ENCODE data around the gene DLGAP1. TPM values are rescaled to one million over a fixed set of nuclear protein-coding genes. Genes with fewer than 3 reads are reported as not detected.

The DLGAP1 gene
- polyA plus RNA-seq, 6 donors from 2014 or later, result 0.32 TPM; not detected in 5

DNA sequence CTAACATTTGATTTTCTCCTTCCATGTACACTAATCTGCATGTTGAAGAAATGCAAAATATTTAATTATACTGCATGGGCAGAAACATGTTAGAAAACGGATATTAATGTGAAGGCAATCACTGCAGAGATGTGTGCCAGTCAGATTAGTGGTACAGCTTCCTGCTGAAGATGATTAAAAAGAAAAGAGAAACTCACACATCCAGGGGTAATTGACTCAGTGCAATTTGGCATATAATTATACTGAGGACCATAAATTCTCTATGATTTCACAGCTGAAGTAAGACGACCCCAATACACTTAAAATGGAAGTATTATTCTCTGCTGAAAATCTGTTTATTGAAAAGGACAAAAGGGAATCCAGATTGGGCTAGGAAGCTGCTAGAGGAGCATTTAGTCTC lies 761.7 kb downstream of the DLGAP1 start:
- DNase-seq (no peak), ATAC-seq (ENCODE audit: low read depth in 2 of 2) (no peak)
- Mint-ChIP-seq H3K27ac (no peak overlapping the region), H3K4me3 (no peak overlapping the region), H3K27me3 (peaks cover 9 to 14% (median 11%) of the 10 kb centered on the region in 3 donors), H3K4me1 (no peaks in the 10 kb centered on the region), H3K9me3 (peaks cover 0 to 17% (median 3%) of the 10 kb centered on the region in 7 donors), H3K36me3 (no peaks in the 10 kb centered on the region)

DNA sequence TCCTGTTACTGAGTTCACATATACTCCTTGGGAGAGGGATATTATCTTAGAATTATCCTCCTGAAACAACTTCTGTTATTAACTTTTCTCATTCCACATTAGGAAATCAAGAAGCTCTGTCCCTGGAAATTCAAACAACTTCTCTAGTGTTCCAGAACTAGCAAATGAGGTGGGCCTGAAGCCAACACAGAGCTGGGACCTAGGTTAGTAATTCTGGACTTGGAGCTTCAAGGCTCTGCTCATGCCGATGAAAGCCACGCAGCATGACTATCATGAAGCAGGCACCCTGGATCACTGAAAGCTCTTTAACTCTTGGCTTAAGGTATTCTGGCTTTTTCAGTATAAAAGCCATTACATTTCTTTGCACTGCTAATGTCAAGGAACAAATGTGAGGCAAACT lies 762.4 kb downstream of the DLGAP1 start:
- Mint-ChIP-seq H3K27me3 (peaks cover 5 to 13% (median 10%) of the 10 kb centered on the region in 3 donors), H3K4me1 (no peaks in the 10 kb centered on the region), H3K27ac (no peak overlapping the region), H3K9me3 (peaks cover 0 to 12% (median 3%) of the 10 kb centered on the region in 7 donors), H3K36me3 (no peaks in the 10 kb centered on the region), H3K4me3 (no peak overlapping the region)
- DNase-seq (no peak), ATAC-seq (ENCODE audit: low read depth in 2 of 2) (no peak)

DNA sequence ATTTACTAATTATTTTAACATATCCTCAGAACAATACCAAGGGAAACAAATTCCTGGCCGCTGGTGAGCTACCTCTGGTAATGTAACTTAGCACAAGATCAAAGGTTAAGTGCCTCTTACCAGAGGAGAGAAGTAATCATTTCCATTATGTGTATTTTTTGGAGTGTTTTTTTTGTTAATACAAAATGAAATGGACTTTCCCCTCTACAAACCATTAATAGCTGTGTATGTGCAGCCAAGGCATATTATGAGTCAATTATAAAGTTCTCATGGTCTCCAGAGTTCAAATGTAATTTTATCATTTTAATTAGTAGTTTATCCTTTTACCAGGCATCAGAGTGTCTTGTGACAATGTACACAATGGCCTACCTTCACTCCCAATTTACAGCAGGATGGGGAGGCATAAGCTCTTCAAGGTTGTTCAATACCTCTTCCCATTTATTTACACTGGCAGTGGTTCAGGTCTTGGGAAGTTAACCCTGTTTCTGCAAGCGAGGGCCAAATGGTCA lies 762.9 kb downstream of the DLGAP1 start:
- Mint-ChIP-seq H3K36me3 (no peaks in the 10 kb centered on the region), H3K27me3 (peaks cover 0 to 8% (median 5%) of the 10 kb centered on the region in 3 donors), H3K27ac (no peak overlapping the region), H3K9me3 (peaks cover 0 to 10% (median 3%) of the 10 kb centered on the region in 7 donors), H3K4me1 (no peaks in the 10 kb centered on the region), H3K4me3 (no peak overlapping the region)
- ATAC-seq (ENCODE audit: low read depth in 2 of 2), result no peak
- DNase-seq, result no peak

DNA sequence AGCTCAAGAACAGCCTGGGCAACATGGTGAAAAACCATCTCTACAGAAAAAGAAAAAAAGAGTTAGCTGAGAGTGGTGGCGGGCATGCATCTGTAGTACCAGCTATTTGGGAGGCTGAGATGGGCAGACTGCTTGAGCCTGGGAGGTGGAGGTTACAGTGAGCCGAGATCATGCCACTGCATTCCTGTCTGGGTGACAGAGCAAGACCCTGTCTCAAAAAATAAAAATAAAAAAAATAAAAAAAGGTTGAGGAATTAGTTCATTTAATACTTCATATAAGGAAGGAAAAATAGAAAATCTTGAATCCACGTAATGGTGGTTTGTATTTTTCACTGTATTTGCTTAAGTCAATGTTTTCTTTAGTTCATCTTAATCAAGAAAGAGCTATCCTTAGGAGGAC lies 763.4 kb downstream of the DLGAP1 start:
- DNase-seq (no peak), ATAC-seq (ENCODE audit: low read depth in 2 of 2) (no peak)
- Mint-ChIP-seq H3K27me3 (peaks cover 0 to 3% (median under 1%) of the 10 kb centered on the region in 3 donors), H3K27ac (no peak overlapping the region), H3K4me1 (no peaks in the 10 kb centered on the region), H3K9me3 (peaks cover 0 to 13% (median 4%) of the 10 kb centered on the region in 7 donors), H3K36me3 (peaks cover 0 to under 1% of the 10 kb centered on the region in 2 donors), H3K4me3 (no peak overlapping the region)

DNA sequence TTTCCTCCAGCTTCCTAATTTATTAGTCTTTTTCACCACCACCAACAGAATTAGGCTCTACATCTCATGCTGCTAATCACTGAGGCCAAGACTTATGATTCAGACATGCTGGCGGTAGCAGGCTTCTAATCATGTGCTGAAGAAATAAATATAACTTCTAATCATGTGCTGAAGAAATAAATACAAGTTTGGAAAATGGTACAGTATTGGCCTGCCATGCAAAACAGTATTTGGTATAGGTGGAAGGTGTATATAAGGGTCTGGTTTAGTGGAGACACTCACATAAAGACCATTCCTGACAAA lies 764.4 kb downstream of the DLGAP1 start:
- H3K4me3 Mint-ChIP-seq, result no peak overlapping the region
- DNase-seq (no peak), ATAC-seq (ENCODE audit: low read depth in 2 of 2) (no peak)
- no peaks in the 10 kb centered on the region for H3K4me1 Mint-ChIP-seq
- peaks cover 0 to 4% of the 10 kb centered on the region in 2 donors for H3K36me3 Mint-ChIP-seq
- no peak overlapping the region for H3K27ac Mint-ChIP-seq
- H3K27me3 Mint-ChIP-seq, result no peaks in the 10 kb centered on the region
- peaks cover 0 to 17% (median 4%) of the 10 kb centered on the region in 7 donors for H3K9me3 Mint-ChIP-seq

DNA sequence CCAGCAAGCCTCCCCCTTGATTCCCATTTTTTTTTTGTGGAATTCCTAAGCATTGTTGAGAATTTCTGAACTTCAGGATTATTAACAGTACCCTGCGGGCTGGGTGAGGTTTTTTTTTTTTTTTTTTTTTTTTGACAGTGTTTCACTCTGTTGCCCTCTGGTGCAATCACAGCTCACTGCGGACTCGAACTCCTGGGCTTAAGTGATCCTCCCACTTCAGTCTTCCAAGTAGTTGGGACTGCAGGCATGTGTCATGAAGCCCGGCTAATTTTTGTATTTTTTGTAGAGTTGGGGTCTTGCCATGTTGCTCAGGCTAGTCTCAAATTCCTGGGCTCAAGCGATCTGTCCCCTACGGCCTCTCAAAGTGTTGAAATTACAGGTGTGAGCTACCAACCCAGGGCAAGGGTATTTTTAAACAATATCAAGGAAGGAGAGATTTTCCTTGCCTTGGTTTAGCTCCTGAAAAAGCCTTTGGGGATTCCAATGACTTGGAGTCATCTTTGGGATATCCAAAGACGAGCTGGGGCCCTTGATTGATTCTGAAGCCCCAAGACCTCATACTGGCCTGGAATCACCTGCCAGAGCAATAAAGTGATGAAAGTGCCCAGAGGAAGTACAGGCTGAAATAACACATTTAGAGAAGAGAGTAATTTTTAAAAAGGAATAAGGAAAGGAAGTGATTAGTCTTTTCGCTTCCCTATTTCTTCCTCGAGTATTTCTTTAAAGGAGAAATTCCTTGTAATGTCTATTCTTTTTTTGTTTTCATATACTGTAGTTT lies 764.9 kb downstream of the DLGAP1 start:
- H3K4me3 Mint-ChIP-seq, result no peak overlapping the region
- peaks cover 0 to 4% of the 10 kb centered on the region in 2 donors for H3K36me3 Mint-ChIP-seq
- no peak for ATAC-seq (ENCODE audit: low read depth in 2 of 2)
- no peak for DNase-seq
- peaks cover 0 to 17% (median 3%) of the 10 kb centered on the region in 7 donors for H3K9me3 Mint-ChIP-seq
- H3K27ac Mint-ChIP-seq, result no peak overlapping the region
- H3K4me1 Mint-ChIP-seq, result no peaks in the 10 kb centered on the region
- no peaks in the 10 kb centered on the region for H3K27me3 Mint-ChIP-seq

DNA sequence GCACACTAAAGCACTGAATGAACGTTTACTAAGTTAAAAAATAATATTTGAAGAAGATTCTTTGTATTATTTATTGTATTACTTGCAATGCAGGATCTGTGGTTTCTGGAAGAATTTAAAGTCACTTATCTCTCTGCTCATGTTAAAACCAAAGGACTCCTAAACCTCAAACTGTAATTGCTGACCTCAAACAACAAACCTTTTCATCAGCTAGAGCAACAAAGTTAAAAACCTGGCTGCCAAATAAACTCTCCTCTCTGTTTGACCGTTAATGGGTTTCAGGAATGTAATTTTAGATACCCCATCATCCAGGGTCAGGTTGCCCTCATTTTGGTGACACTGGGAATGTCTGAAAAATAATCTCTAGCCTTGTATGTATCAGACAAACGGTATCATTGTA lies 766.0 kb downstream of the DLGAP1 start:
- ATAC-seq (ENCODE audit: low read depth in 2 of 2), result no peak
- Mint-ChIP-seq H3K4me1 (no peaks in the 10 kb centered on the region), H3K9me3 (peaks cover 0 to 11% (median 1%) of the 10 kb centered on the region in 7 donors), H3K36me3 (peaks cover 0 to 4% of the 10 kb centered on the region in 2 donors), H3K4me3 (no peak overlapping the region), H3K27ac (no peak overlapping the region), H3K27me3 (no peaks in the 10 kb centered on the region)
- no peak for DNase-seq

DNA sequence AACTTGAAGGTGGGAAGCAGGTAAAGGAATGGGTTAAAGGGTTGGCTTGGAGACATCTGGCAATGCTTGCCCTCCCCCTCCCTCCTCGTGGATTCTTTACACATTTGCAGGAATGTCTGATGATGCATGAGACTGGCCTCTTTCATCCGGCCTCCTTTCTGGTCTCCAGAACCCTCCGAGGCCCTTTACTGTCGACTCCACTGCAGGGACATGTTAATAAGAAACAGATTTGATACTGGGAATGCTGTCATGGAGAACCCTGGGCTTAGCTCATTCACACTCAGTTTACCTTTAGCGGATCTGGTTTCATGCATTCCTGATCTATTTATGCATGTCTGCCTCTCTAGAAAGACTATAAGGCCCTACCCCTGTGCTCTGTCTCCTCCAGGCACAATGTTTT lies 766.4 kb downstream of the DLGAP1 start:
- no peak overlapping the region for H3K27ac Mint-ChIP-seq
- DNase-seq, result no peak
- no peaks in the 10 kb centered on the region for H3K27me3 Mint-ChIP-seq
- no peak for ATAC-seq (ENCODE audit: low read depth in 2 of 2)
- H3K4me1 Mint-ChIP-seq, result no peaks in the 10 kb centered on the region
- H3K4me3 Mint-ChIP-seq, result no peak overlapping the region
- peaks cover 0 to 4% of the 10 kb centered on the region in 2 donors for H3K36me3 Mint-ChIP-seq
- H3K9me3 Mint-ChIP-seq, result peaks cover 0 to 10% (median 0%) of the 10 kb centered on the region in 7 donors

DNA sequence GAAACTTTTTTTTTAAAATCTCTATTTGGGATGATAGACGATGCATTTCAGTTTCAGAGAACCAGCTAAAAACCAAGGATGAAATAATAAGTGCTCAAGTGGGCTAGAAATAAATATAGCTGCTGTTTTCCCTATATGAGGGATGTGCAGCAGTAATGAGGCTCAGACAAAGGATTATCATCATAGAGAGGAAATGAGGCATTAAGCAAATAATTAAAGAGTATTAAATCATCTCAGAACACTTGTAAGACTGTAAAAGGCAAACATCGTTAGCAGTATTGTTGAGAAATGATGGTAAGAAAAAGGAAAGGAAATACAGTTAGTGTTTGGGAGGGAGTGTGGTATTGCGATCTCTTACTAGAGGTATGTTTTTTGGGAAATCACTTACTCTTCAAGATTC lies 771.6 kb downstream of the DLGAP1 start:
- Mint-ChIP-seq H3K27me3 (peaks cover under 1 to 2% (median 2%) of the 10 kb centered on the region in 3 donors), H3K4me1 (no peaks in the 10 kb centered on the region), H3K9me3 (peaks cover 4 to 22% (median 4%) of the 10 kb centered on the region in 7 donors), H3K27ac (no peak overlapping the region), H3K4me3 (no peak overlapping the region), H3K36me3 (peaks cover 8 to 14% of the 10 kb centered on the region in 2 donors)
- DNase-seq (no peak), ATAC-seq (ENCODE audit: low read depth in 2 of 2) (no peak)

DNA sequence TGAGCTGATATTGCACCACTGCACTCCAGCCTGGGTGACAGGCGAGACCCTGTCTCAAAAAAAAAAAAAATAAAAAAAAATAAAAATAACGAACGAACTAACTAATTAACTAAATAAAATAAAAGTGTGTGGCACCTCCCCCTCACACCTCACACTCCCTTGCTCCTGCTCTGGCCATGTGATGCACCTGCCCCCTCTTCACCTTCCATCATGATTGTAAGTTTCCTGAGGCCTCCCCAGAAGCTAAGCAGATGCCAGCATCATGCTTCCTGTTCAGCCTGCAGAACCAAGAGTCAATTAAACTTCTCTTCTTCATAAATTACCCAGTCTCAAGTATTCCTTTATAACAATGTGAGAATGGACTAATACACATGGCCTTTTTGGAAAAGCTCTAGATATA lies 773.0 kb downstream of the DLGAP1 start:
- Mint-ChIP-seq H3K27me3 (peaks cover 9 to 13% (median 11%) of the 10 kb centered on the region in 3 donors), H3K4me3 (no peak overlapping the region), H3K36me3 (peaks cover 13 to 24% of the 10 kb centered on the region in 2 donors), H3K9me3 (peaks cover 4 to 20% (median 6%) of the 10 kb centered on the region in 7 donors), H3K4me1 (no peaks in the 10 kb centered on the region), H3K27ac (peak overlapping the region in 1 of 6 donors; percentile 2)
- no peak for DNase-seq
- no peak for ATAC-seq (ENCODE audit: low read depth in 2 of 2)

DNA sequence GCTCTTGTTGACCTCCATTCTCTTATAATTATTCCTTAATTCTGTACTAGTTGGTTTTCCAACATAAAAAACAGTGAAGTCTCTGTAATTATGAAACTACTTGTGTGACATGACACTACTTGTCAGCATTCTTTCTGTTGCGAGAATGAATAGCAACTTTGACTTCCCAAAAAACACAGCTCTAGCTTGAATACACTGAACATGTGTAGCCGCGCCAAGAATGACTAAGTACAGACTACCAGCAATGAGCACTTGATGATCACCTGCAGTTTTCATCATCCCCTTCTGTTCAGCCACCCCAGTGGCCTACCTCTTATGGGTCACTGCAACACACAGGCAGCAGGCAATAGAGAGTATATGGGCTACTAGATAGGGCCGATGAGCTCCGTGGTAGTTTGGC lies 775.9 kb downstream of the DLGAP1 start:
- peaks cover 13 to 24% (median 14%) of the 10 kb centered on the region in 3 donors for H3K27me3 Mint-ChIP-seq
- H3K36me3 Mint-ChIP-seq, result peaks cover 8 to 35% of the 10 kb centered on the region in 2 donors
- DNase-seq (no peak), ATAC-seq (ENCODE audit: low read depth in 2 of 2) (no peak)
- H3K4me3 Mint-ChIP-seq, result no peak overlapping the region
- H3K27ac Mint-ChIP-seq, result no peak overlapping the region
- peaks cover 4 to 12% (median 4%) of the 10 kb centered on the region in 7 donors for H3K9me3 Mint-ChIP-seq
- H3K4me1 Mint-ChIP-seq, result no peaks in the 10 kb centered on the region

DNA sequence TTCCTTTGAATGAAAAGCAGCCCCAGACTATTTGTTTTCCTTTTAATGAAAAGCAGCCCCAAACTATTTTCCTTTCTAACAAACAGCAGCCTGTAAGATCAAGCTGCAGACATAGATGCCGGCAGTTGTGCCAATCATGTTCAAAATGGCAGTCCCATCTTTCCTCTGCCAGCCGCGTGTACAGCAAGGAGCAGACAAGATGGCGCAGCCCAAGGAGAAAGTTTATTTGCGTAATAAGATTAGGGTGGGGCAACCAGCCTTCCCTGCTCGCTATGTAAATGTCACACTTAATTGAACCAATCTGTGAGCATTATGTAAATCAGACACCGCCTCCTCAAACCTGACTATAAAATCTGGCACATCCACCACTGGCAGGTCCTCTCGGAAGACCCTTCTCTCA lies 779.1 kb downstream of the DLGAP1 start:
- H3K36me3 Mint-ChIP-seq, result peaks cover 4 to 22% of the 10 kb centered on the region in 2 donors
- DNase-seq, result no peak

DNA sequence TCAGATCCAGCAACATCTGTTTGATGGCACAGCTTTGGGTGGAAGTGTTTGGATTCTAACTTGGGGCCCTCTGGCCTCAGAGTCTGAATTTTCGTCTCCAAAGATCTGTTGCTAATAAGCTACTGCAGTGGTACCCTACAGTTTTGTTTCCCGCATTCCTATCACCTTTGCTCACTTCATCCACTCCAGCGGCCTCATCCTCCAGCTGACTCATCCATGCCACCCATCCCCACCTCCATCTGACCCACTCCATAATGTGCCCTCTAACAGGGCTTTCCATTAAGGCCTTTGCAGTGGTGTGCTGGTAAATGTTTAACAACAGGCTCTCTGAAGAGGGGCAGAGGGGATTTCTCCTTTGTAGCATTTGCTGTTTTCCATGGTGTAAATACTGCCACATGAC lies 779.7 kb downstream of the DLGAP1 start:
- DNase-seq (no peak), ATAC-seq (ENCODE audit: low read depth in 2 of 2) (no peak)
- Mint-ChIP-seq H3K27me3 (peaks cover 13 to 24% (median 14%) of the 10 kb centered on the region in 3 donors), H3K4me3 (no peak overlapping the region), H3K4me1 (no peaks in the 10 kb centered on the region), H3K27ac (no peak overlapping the region), H3K36me3 (peaks cover 4 to 22% of the 10 kb centered on the region in 2 donors), H3K9me3 (peaks cover 0 to 2% (median 0%) of the 10 kb centered on the region in 7 donors)

More for the DNA sequence above, 779.1 kb downstream of the DLGAP1 start:
- peaks cover 0 to 2% (median 0%) of the 10 kb centered on the region in 7 donors for H3K9me3 Mint-ChIP-seq
- H3K4me3 Mint-ChIP-seq, result no peak overlapping the region
- ATAC-seq (ENCODE audit: low read depth in 2 of 2), result no peak
- no peaks in the 10 kb centered on the region for H3K4me1 Mint-ChIP-seq
- no peak overlapping the region for H3K27ac Mint-ChIP-seq
- H3K27me3 Mint-ChIP-seq, result peaks cover 13 to 24% (median 14%) of the 10 kb centered on the region in 3 donors

DNA sequence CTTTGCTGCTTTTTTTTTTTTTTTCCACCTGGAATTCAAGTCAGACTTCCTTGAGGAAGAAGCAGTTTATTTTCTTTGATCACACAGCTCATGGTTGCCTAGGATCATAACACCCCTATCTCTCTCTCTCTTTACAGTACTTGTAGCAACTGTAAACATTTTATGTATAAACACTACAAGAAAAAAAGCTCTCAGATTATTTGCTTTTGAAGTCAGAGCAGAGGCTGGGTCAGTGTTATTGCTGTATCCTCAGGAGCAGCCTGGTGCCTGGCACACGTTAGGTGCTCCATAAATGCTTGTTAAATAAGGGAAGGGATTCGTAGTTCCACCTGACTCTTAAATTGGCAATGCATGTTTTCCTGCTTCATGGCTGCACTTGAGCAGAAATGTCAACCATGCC lies 783.9 kb downstream of the DLGAP1 start:
- peaks cover 0 to 2% (median 0%) of the 10 kb centered on the region in 3 donors for H3K27me3 Mint-ChIP-seq
- no peak for DNase-seq
- no peak overlapping the region for H3K27ac Mint-ChIP-seq
- H3K4me1 Mint-ChIP-seq, result no peaks in the 10 kb centered on the region
- no peak overlapping the region for H3K4me3 Mint-ChIP-seq
- peaks cover 0 to 2% of the 10 kb centered on the region in 2 donors for H3K36me3 Mint-ChIP-seq
- H3K9me3 Mint-ChIP-seq, result peaks cover 0 to 1% (median 0%) of the 10 kb centered on the region in 7 donors
- ATAC-seq (ENCODE audit: low read depth in 2 of 2), result no peak
